Measurements from ENCODE around the gene FCHO1. TPM values are rescaled to one million over a fixed set of nuclear protein-coding genes. Genes with fewer than 3 reads are reported as not detected.
"Not testable (repeated sequence)": the region's sequence is repeated elsewhere in the genome, so short reads cannot be mapped to it uniquely, and the experiment has no call there.

The FCHO1 gene
- total RNA-seq, 1 donor from 2014 or later, result 1.5 TPM

GRCh38 chr19:17770613-17771012 is 19.3 kb downstream of the FCHO1 start:
- Histone ChIP-seq H3K27me3 (ENCODE audit: control insufficient read depth, insufficient read depth, low read length) (no peaks in the 10 kb centered on the region), H3K36me3 (ENCODE audit: control insufficient read depth, insufficient read depth, low read length) (no peaks in the 10 kb centered on the region), H3K4me3 (ENCODE audit: low read depth, low read length) (no peak overlapping the region)
- no peak for TF ChIP-seq CTCF (IDR thresholded peaks at IDR 0.05; ENCODE audit: insufficient read depth, low read length, poor library complexity, severe bottlenecking)
- DNase-seq (ENCODE audit: low read depth), result no peak

- DNase-seq (ENCODE audit: low read depth), result no peak
- no peaks in the 10 kb centered on the region for H3K36me3 ChIP-seq (ENCODE audit: control insufficient read depth, insufficient read depth, low read length)
These were observed 20.9 kb downstream of the FCHO1 start for GRCh38 chr19:17772172-17772571.

GRCh38 chr19:17775245-17775927 is 24.1 kb downstream of the FCHO1 start:
- no peak for DNase-seq (ENCODE audit: low read depth)
- no peak overlapping the region for H3K4me3 ChIP-seq (ENCODE audit: low read depth, low read length)
- TF ChIP-seq CTCF (IDR thresholded peaks at IDR 0.05; ENCODE audit: insufficient read depth, low read length, poor library complexity, severe bottlenecking), result peak; percentile 56
- peaks cover 7% of the 10 kb centered on the region for H3K27me3 ChIP-seq (ENCODE audit: control insufficient read depth, insufficient read depth, low read length)
- H3K36me3 ChIP-seq (ENCODE audit: control insufficient read depth, insufficient read depth, low read length), result no peaks in the 10 kb centered on the region

More at GRCh38 chr19:17772172-17772571, 20.9 kb downstream of the FCHO1 start:
- TF ChIP-seq CTCF (IDR thresholded peaks at IDR 0.05; ENCODE audit: insufficient read depth, low read length, poor library complexity, severe bottlenecking), result no peak
- Histone ChIP-seq H3K27me3 (ENCODE audit: control insufficient read depth, insufficient read depth, low read length) (peaks cover 7% of the 10 kb centered on the region), H3K4me3 (ENCODE audit: low read depth, low read length) (no peak overlapping the region)

GRCh38 chr19:17775991-17776803 is 24.9 kb downstream of the FCHO1 start:
- peaks cover 7% of the 10 kb centered on the region for H3K27me3 ChIP-seq (ENCODE audit: control insufficient read depth, insufficient read depth, low read length)
- TF ChIP-seq CTCF (IDR thresholded peaks at IDR 0.05; ENCODE audit: insufficient read depth, low read length, poor library complexity, severe bottlenecking), result no peak
- H3K4me3 ChIP-seq (ENCODE audit: low read depth, low read length), result no peak overlapping the region
- H3K36me3 ChIP-seq (ENCODE audit: control insufficient read depth, insufficient read depth, low read length), result no peaks in the 10 kb centered on the region
- DNase-seq (ENCODE audit: low read depth), result no peak

GRCh38 chr19:17777840-17778239 is 26.6 kb downstream of the FCHO1 start:
- not testable (repeated sequence) for H3K27me3 ChIP-seq (ENCODE audit: control insufficient read depth, insufficient read depth, low read length); H3K4me3 ChIP-seq (ENCODE audit: low read depth, low read length); DNase-seq (ENCODE audit: low read depth); H3K36me3 ChIP-seq (ENCODE audit: control insufficient read depth, insufficient read depth, low read length)

GRCh38 chr19:17778251-17778967 is 27.1 kb downstream of the FCHO1 start:
- TF ChIP-seq CTCF (IDR thresholded peaks at IDR 0.05; ENCODE audit: insufficient read depth, low read length, poor library complexity, severe bottlenecking), result no peak
- DNase-seq (ENCODE audit: low read depth), result no peak
- H3K36me3 ChIP-seq (ENCODE audit: control insufficient read depth, insufficient read depth, low read length), result no peaks in the 10 kb centered on the region
- peaks cover 7% of the 10 kb centered on the region for H3K27me3 ChIP-seq (ENCODE audit: control insufficient read depth, insufficient read depth, low read length)
- peak overlapping the region; percentile 26 for H3K4me3 ChIP-seq (ENCODE audit: low read depth, low read length)

Data from kidney epithelial cell (primary cell).